Measurements from ENCODE around the gene RDH8.

RDH8 gene

GRCh38 chr19:10013316-10013715 lies at the start of gene RDH8:
TSS of gene RDH8 (plus strand) at chr19:10013483. CDS start at chr19:10013498, 15 bp downstream.
- no peak for DNase-seq

DNA sequence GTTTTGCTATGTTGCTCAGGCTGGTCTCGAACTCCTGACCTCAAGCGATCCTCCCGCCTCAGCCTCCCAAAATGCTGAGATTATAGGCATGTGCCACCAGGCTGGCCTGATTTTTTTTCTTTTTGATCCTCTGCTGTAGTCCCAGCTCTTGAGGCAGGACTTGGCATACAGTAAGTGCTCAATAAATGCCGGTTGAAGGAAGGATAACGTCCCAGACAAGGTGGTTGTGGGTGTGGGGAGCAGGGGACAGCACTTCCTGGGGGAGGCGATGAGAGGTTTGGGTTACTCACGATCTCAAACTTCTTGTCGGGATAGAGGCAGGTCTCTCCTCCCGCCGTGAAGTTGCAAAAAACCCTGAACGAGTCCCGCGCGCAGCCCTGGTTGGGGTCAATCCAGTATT lies 47.3 kb upstream of the RDH8 start:
- no peak for DNase-seq

- DNase-seq: no peak
Observed at GRCh38 chr19:9966448-9966847, 46.8 kb upstream of the RDH8 start.

GRCh38 chr19:9967326-9967725 lies 46.0 kb upstream of the RDH8 start:
- no peak for DNase-seq

DNA sequence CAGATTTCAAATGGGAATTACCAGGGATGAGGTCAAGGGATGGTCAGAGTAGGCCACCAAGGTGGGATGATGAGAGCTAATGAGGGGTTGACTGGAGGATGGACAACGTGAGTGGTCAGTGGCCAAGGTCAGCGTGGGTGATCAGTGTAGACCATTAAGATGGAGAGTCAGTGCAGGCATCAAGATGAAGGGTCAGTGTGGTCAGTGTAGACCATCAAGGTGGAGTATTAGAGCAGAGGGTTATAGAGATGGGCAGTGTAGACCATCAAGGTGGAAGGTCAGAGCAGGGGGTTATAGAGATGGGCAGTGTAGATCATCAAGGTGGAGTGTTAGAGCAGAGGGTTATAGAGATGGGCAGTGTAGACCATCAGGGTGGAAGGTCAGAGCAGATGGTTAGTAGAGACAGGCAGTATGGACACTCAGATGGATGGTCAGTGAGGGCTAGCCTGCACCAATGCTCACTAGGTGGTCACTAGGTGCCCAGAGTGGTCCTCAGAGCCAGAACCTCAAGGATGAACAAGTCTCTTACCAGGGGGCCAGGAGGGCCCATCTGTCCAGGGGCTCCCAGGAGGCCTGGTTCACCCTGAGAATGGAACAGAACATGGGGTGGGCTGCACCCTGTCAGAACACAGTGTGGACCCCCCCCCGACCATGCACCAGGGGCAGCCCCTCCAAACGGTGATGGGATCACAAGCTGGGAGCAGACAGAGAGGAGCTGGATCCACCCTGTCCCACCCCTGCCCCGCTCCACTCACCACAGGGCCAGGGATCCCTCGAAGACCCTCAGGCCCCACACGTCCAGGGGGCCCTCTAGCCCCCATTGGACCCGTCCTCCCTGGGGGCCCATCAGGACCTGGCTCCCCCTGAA lies 44.2 kb upstream of the RDH8 start:
- no peak for DNase-seq

GRCh38 chr19:9969688-9969975 lies 43.7 kb upstream of the RDH8 start:
- DNase-seq: no peak

DNA sequence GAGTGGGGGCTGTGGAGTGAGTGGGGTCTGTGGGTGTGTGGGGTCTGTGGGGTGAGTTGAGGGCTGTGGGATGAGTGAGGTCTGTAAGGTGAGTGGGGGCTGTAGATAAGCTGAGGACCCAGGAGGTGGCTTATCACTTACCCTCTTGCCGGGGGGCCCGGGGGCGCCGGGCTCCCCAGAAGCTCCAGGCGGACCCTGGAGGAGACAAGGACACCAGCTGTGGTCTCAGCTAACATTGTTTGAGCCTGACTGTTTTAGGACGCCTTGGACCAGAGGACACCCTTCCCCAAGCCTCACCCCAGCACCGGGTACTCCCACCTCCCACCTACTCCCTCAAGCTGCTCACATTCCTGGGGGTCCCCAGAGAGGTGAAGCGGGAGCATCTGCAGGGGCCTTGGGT lies 42.8 kb upstream of the RDH8 start:
- no peak for DNase-seq

DNA sequence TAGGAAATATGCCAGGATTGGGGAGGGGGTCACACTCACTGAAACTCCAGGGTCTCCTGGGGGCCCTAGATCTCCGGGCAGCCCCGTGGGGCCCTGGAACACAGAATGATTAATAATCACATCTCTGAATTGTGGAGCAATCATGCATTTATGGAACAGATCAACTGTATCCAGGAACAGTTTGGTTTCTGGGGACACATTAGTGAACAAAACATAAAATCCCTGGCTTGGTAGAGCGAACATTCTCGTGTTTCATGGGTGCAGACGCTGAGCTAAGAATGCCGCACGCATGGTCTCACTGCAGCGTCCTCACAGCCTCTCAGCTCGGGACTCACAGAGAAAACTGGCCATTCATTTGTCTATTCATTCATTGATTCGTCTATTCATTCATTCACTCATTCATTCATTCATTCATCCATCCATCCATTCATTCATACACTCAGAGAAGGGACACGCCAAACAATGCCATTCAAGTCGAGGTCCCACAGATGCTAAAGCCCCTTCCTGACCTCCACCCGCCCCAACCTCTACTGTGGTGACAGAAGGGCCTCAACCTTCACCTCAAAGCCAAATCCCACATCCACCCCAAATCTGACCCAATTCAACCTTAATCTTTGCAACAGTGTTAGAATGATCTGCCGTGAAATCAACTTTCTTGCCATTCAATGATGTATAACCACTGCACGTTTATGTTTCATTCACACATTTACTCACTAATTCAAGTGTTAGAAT lies 42.0 kb upstream of the RDH8 start:
- no peak for DNase-seq

GRCh38 chr19:9972103-9972502 lies 41.2 kb upstream of the RDH8 start:
- DNase-seq: no peak

- DNase-seq: no peak
Observed at GRCh38 chr19:9981406-9982260, 31.6 kb upstream of the RDH8 start.

- DNase-seq: no peak
Observed at GRCh38 chr19:9986787-9987281, 26.4 kb upstream of the RDH8 start.

GRCh38 chr19:9989504-9989903 lies 23.8 kb upstream of the RDH8 start:
- DNase-seq: no peak

DNA sequence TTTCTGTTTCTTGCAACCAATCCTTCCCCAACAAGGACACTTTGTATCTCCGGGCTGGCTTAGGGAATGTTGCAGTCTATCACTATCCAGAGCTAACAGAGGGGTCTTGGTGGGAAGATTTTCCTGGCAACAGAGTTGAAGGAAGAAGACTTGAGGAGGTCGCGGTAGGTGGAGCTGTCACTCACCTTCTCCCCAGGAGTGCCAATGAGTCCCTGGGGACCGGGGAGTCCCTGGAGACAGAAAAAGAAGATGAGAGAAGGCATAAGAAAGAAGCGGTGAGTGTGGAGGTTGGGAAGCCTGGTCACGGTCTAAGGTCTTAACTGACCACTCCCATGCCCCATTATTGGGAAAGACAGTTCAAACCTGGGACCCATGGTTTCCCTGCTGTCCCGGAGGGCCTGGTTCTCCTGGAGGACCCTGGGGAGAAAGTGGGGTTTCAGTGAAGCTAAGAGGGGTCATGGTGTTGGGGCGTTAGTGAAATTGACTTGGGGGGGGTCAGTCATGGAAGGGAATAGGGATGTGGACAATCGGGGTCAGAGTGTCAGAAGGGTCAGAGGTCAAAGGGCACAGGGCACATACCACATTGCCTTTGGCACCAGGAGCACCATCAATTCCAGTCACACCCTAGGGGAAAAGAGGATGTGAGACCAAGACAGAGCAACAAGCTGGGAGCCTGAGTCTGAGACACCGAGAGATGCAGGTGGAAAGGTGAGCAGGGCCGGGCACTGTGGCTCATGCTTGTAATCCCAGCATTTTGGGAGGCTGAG lies 21.7 kb upstream of the RDH8 start:
- DNase-seq: no peak

- no peak for DNase-seq
Observed at GRCh38 chr19:9995084-9995483, 18.2 kb upstream of the RDH8 start.

DNA sequence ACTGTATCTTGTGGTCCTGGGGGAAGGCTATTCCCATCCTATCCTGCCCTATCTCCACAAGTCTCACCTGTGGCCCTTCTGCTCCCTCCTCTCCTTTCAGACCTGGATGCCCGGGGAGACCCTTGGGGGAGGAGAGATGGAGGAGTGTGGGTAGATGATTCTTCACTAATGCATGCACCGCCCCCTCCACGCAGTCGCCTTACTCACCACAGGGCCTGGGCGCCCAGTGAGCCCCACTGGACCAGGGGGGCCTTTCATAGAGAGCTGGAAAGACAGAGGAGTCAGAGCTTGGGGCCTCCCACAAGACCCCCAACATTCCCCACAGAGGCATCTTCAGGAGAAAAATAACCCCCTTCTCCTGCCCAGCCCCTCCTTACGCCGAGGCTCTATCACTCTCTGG lies 17.3 kb upstream of the RDH8 start:
- DNase-seq: no peak

GRCh38 chr19:9996541-9996940 lies 16.7 kb upstream of the RDH8 start:
- no peak for DNase-seq

- DNase-seq: peak; percentile 32
Observed at GRCh38 chr19:10000171-10000826, 13.0 kb upstream of the RDH8 start.

DNA sequence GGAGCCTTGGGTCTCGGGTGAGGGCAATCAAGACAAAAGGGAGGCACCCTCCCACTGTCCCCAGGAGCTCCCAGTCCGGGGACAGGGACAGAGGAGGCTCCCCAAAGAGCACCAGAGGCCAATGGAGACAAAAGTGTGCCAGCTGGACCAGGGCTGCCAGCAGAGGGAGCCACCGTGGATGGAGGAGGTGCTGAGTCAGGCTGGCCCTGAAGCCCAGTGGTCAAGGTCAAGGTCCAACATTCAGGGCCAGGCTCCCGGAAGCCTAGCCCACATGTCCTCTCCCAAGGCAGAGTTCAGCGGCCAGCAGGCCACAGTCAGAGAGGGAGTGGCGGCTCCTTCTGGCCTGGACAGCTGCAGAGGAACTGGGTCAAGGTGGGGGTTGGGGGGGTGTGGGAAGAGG lies 11.4 kb upstream of the RDH8 start:
- no peak for DNase-seq

DNA sequence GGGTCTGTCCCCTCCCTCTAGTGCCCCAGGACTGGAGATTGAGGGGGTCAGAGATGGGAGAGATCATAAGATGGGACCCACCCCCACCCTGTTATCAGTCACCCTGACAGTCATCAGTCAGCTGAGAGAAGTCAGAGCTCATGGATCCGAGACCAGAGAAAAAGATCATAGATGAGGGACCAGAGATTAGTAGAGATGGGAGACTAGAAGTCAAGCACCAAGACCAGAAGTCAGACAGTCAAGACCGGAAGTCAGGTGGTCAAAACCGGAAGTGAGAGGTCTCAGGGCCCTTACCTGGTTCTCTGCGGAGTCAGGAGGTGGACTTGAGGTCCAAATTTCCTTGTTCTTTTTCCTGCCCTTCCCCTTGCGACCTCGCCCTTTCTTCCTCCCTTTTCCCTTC lies 10.0 kb upstream of the RDH8 start:
- DNase-seq: no peak

- no peak for DNase-seq
Observed at GRCh38 chr19:10004617-10005016, 8.7 kb upstream of the RDH8 start.

GRCh38 chr19:10005632-10006334 lies 7.5 kb upstream of the RDH8 start:
- no peak for DNase-seq

GRCh38 chr19:10006335-10006708 lies 7.0 kb upstream of the RDH8 start:
- DNase-seq: no peak

All from NCI-H1092 treated with DMSO at 0.1 percent for 48 hours (cell line).